Measurements from ENCODE around the gene ZBTB1.
"Not testable (repeated sequence)": the region's sequence is repeated elsewhere in the genome, so short reads cannot be mapped to it uniquely, and the experiment has no call there.

The ZBTB1 gene

GRCh38 chr14:64536488-64537245 is 32.1 kb downstream of the ZBTB1 start:
- DNase-seq: no peak

- DNase-seq: peak; percentile 100
Observed at GRCh38 chr14:64540208-64541202, 35.9 kb downstream of the ZBTB1 start, which contains the start of gene HSPA2. Gene HSPA2 (plus strand): TSS chr14:64540741. CDS start chr14:64540850, 109 bp downstream.

DNA sequence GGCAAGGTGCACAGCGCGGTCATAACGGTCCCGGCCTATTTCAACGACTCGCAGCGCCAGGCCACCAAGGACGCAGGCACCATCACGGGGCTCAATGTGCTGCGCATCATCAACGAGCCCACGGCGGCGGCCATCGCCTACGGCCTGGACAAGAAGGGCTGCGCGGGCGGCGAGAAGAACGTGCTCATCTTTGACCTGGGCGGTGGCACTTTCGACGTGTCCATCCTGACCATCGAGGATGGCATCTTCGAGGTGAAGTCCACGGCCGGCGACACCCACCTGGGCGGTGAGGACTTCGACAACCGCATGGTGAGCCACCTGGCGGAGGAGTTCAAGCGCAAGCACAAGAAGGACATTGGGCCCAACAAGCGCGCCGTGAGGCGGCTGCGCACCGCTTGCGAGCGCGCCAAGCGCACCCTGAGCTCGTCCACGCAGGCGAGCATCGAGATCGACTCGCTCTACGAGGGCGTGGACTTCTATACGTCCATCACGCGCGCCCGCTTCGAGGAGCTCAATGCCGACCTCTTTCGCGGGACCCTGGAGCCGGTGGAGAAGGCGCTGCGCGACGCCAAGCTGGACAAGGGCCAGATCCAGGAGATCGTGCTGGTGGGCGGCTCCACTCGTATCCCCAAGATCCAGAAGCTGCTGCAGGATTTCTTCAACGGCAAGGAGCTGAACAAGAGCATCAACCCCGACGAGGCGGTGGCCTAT is 36.8 kb downstream of the ZBTB1 start:
- DNase-seq: no peak

GRCh38 chr14:64541972-64542835 is 37.6 kb downstream of the ZBTB1 start:
- no peak for DNase-seq

DNA sequence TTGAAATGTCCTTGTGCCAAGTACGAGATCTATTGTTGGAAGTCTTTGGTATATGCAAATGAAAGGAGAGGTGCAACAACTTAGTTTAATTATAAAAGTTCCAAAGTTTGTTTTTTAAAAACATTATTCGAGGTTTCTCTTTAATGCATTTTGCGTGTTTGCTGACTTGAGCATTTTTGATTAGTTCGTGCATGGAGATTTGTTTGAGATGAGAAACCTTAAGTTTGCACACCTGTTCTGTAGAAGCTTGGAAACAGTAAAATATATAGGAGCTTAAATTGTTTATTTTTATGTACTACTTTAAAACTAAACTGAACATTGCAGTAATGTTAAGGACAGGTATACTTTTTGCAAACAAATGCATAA is 38.2 kb downstream of the ZBTB1 start:
- DNase-seq: no peak

DNA sequence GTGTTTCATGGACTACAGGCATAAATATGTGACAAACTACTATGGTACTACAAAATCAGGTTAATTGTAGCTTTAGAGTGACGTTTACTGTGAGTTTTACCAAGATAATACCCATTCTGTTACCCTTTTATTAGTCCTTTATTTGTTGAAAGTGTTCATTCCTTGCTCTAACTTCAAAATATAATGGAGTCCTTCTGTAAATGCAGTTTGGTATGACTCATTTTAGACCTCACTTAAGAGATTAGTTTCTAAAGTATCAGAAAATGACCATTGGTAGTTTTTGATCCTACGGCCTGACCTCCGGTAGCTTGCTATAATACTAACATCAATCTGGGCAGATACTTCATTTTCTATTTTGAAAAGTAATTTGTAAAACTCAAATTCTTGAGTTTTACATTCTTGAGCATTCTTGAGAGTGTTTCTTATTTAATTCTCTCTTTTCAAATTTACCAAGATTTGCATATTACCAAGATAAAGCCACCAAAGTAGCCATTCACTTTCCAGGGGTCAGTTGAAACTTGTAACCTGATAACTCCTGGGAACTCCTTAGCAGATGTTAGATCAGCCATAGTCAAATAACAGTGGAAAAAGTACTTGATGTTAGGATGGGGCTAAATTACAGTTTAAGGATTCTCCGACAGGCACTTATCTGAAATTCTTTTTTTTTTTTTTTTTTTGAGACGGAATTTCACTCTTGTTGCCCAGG is 40.2 kb downstream of the ZBTB1 start:
- no peak for DNase-seq

DNA sequence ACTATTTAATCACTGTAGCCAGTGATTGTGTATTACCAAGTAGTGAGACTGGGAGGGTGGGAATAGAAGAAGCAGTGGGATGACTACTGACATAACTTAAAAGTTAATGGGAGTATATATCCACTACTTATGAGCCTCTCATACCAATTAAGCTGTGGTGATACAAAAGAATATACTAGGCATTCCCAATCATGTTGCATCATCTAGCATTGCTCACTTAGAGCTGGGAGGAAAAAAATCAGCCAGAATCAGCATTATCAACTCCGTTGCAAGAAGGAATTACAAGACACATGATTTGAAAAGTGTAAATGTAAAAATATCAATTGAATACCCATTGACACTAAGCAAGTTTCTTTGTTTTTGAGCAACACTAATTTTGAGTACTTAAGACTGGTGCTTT is 44.4 kb downstream of the ZBTB1 start:
- no peak for DNase-seq

- peak; percentile 45 for DNase-seq
Observed at GRCh38 chr14:64549791-64550620, 45.4 kb downstream of the ZBTB1 start, which contains the start of gene PPP1R36. Gene PPP1R36 (plus strand): TSS chr14:64549961. CDS start chr14:64549998, 37 bp downstream.

- DNase-seq: no peak
Observed at GRCh38 chr14:64550621-64551333, 46.2 kb downstream of the ZBTB1 start.

DNA sequence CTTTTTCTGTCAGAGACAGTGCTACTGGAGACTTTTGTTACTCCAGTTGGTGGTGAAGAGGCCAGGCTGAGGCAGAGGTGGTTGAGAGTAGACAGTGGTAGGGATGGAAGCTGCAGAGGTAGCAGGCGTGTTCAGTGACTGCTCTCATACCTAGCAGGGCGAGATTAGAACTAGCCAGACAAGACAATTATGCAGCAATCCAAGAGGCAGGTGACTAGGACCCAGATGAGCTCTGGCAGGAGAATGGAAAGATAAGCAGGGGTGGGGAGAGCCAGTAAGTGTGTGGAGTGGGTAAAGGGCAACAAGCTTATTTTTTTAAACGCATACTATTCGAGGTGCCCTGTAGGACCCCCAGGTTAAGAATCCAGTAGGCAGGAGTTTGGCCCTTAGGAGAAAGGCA is 50.0 kb downstream of the ZBTB1 start:
- DNase-seq: no peak

GRCh38 chr14:64556526-64556925 is 52.0 kb downstream of the ZBTB1 start:
- peak; percentile 5 for DNase-seq

DNA sequence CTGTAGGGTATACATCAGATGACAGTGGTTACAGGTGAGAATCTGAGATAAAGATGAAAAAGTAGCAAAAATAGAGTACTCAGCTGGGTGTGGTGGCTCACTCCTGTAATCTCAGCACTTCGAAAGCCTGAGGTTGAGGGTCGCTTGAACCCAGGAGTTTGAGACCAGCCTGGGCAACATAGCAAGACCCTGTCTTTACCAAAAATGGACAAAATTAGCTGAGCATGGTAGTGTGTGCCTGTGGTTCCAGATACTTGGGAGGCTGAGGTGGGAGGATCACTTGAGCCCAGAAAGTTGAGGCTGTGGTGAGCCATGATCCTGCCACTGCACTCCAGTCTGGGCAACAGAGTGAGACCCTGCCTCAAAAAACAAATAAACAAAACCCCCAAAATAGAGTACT is 53.6 kb downstream of the ZBTB1 start:
- DNase-seq: not testable (repeated sequence)

GRCh38 chr14:64561631-64562030 is 57.1 kb downstream of the ZBTB1 start:
- no peak for DNase-seq

- no peak for DNase-seq
Observed at GRCh38 chr14:64562436-64562835, 57.9 kb downstream of the ZBTB1 start.

- DNase-seq: no peak
Observed at GRCh38 chr14:64563696-64564095, 59.1 kb downstream of the ZBTB1 start.

DNA sequence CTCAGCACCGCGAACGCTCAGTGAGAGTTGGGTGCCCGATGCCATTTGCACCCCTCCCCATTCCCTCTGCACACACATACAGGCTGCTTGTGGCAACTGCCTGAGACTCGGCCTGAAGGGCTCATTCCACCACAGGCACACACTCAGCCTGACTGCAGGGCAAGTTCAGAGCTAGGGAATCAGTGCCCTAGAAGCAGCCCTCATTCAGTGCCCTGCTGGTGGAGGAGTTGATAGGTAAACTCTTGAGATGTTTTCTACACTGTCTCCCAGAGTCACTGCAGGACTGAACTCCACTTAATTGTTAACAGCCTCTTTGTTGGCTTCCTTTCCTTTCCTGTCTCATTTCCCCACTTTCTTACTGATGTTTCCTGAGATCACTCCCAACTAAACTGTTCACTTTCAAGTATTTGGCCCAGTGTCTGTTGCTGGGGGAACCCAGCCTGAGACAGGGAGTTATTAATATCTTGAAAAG is 62.1 kb downstream of the ZBTB1 start:
- DNase-seq: no peak

DNA sequence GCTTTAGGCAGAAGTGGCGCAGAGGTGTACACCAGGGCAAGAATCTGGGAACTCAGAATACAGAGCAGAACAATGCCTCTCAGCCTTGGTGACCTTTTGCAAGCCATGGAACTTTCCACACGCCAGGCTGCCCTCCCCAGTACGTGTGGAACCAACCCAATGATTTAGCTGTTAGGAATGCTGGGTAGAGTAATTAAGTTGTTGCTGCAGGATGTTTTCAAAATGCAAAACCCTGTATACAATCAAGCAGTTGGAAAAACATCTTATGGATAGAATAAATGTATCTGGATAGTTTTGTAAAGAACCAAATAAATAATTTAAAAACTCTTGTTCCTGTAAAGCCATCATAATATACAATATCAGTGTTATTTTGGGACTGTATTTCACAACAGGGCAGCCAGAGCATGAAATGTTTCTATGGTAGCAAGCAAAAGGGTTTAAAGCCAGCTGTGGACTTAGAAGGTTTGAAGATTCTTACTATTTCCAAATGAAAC is 64.6 kb downstream of the ZBTB1 start:
- DNase-seq: no peak

GRCh38 chr14:64569646-64570045 is 65.1 kb downstream of the ZBTB1 start:
- DNase-seq: not testable (repeated sequence)

DNA sequence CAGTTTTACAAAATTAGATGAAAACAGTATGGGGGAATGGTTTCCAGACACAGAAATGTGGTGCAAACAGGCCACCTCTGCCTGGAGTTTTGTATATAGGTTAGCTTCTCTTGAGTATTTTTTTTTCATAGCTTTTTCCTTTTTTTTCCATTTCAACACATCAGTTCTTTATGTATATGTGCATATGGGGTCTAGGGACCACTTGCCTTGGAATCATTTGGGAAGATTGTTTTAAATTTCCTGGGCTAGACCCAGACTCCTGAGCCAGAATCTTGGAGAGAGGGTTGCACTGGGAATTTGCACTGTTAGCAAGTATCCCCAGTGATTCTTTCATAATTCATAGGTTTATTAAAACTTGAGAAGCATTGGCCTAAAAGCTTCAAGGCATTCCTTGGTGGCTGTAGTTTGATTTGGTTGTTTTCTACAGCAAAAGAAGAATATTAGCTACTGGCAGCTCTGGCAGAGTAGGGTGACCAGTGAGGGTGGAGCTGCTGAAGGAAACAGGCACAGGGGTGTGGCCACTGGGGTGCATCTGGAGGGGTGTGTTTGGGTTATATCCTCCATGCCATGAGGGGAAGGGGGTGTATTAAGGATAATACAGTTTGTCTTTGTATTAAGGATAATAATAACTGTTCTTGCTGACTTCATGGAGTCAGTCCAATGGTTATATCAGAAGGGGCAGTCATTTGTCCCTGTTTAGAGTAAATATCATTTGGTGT is 68.0 kb downstream of the ZBTB1 start:
- no peak for DNase-seq

Data from suppressor macrophage treated with lipopolysaccharide for 4 hours (primary cell).